K562 (cell line): ENCODE data around the gene RDH16. TPM values are rescaled to one million over a fixed set of nuclear protein-coding genes. Genes with fewer than 3 reads are reported as not detected.

Source experiments
- BMI1 ChIP-seq: fragments of 150-350 bp; IDR thresholded peaks from 2 replicates; pipeline ENCODE4 v1.6.1; 2014; ENCODE audit warnings: low read length
- CHCHD3 ChIP-seq: fragments of 250-450 bp; sonication (Bioruptor Pico); IDR thresholded peaks from 2 replicates; pipeline ENCODE4 v2.1.2; 2022; ENCODE audit warnings: mild to moderate bottlenecking
- DMBX1 ChIP-seq: fragments of 250-450 bp; sonication (Bioruptor Pico); IDR thresholded peaks from 2 replicates; pipeline ENCODE4 v1.8.0; 2022; ENCODE audit warnings: inconsistent platforms, mild to moderate bottlenecking, moderate library complexity, borderline replicate concordance
- ETS2 ChIP-seq: IDR thresholded peaks from 2 replicates; pipeline ENCODE4 v1.6.1; 2016; ENCODE audit warnings: borderline replicate concordance, missing genetic modification characterization, mild to moderate bottlenecking, moderate library complexity, missing compliant biosample characterization; ENCODE audit not compliant: poor library complexity, severe bottlenecking
- GMEB1 ChIP-seq: fragments of 250-450 bp; sonication (Bioruptor Pico); IDR thresholded peaks from 2 replicates; pipeline ENCODE4 v1.4.0; 2020; ENCODE audit warnings: mild to moderate bottlenecking
- HIVEP1 ChIP-seq: fragments of 250-450 bp; sonication (Bioruptor Pico); IDR thresholded peaks from 2 replicates; pipeline ENCODE4 v1.4.0; 2020; ENCODE audit warnings: mild to moderate bottlenecking
- HNRNPK ChIP-seq: fragments of 200-400 bp; formaldehyde crosslinking; IDR thresholded peaks from one replicate; pipeline ENCODE4 v1.6.1; 2018; ENCODE audit warnings: mild to moderate bottlenecking, low read depth, low read length; ENCODE audit not compliant: poor library complexity, severe bottlenecking
- ILF3 ChIP-seq: fragments of 450-650 bp; IDR thresholded peaks from 2 replicates; pipeline ENCODE4 v1.6.1; 2018; ENCODE audit warnings: antibody characterized with exemption, mild to moderate bottlenecking, moderate library complexity, borderline replicate concordance
- KDM4B ChIP-seq, 2 experiments: fragments of 450-650 bp in 1 of 2; sonication (generic) in 1 of 2; IDR thresholded peaks; 2 replicates each; pipeline ENCODE4 v1.6.1; 2016 to 2017; ENCODE audit warnings: borderline replicate concordance in 2 of 2, antibody characterized with exemption in 1 of 2, low read depth in 1 of 2, mild to moderate bottlenecking in 1 of 2
- MLLT1 ChIP-seq, 2 experiments: fragments of 450-650 bp; IDR thresholded peaks; 2 replicates each; pipeline ENCODE4 v1.6.1; 2016
- PHF8 ChIP-seq: fragments of 200-600 bp; sonication (generic); IDR thresholded peaks from 2 replicates; pipeline ENCODE4 v1.6.1; 2012; ENCODE audit warnings: mixed run types, mild to moderate bottlenecking, inconsistent platforms, low read length, moderate library complexity, borderline replicate concordance
- PTRF ChIP-seq: fragments of 450-650 bp; IDR thresholded peaks from 2 replicates; pipeline ENCODE4 v1.6.1; 2016; ENCODE audit warnings: mild to moderate bottlenecking, missing genetic modification characterization, missing compliant biosample characterization
- TAL1 ChIP-seq: fragments of 450-650 bp; IDR thresholded peaks from 2 replicates; pipeline ENCODE4 v1.6.1; 2016; ENCODE audit warnings: mild to moderate bottlenecking
- THAP7 ChIP-seq: fragments of 250-450 bp; sonication (Bioruptor Pico); IDR thresholded peaks from 2 replicates; pipeline ENCODE4 v1.5.0; 2021
- VEZF1 ChIP-seq: fragments of 200-800 bp; sonication (Bioruptor generic); IDR thresholded peaks from 2 replicates; pipeline ENCODE4 v1.6.1; 2017; ENCODE audit warnings: missing genetic modification characterization, missing compliant biosample characterization
- ZBTB11 ChIP-seq, 3 experiments: fragments of 200-800 bp in 1 of 3; fragments of 250-450 bp in 1 of 3; fragments of 450-650 bp in 1 of 3; sonication (Bioruptor Pico) in 1 of 3; sonication (Bioruptor generic) in 1 of 3; formaldehyde crosslinking in 1 of 3; IDR thresholded peaks; 2 replicates each; pipeline versions ENCODE4 v1.6.1 to v1.8.0; 2016 to 2022; ENCODE audit warnings: mild to moderate bottlenecking in 2 of 3, missing genetic modification characterization in 2 of 3, missing compliant biosample characterization in 1 of 3, moderate library complexity in 1 of 3
- ZNF197 ChIP-seq: fragments of 200-800 bp; sonication (Bioruptor generic); IDR thresholded peaks from 2 replicates; pipeline ENCODE4 v1.6.1; 2016; ENCODE audit warnings: low read depth, missing genetic modification characterization, missing compliant biosample characterization
- ZNF274 ChIP-seq: IDR thresholded peaks from 2 replicates; pipeline ENCODE4 v1.6.1; 2011; ENCODE audit warnings: low read depth, mild to moderate bottlenecking, low read length, moderate library complexity, borderline replicate concordance
- ZNF583 ChIP-seq: fragments of 250-450 bp; sonication (Bioruptor Pico); IDR thresholded peaks from 2 replicates; pipeline ENCODE4 v1.4.0; 2020
- ZNF764 ChIP-seq: fragments of 250-450 bp; sonication (Bioruptor Pico); IDR thresholded peaks from 2 replicates; pipeline ENCODE4 v1.4.0; 2020; ENCODE audit warnings: low read depth, mild to moderate bottlenecking, moderate library complexity
- polyA plus RNA-seq, 8 experiments: library from polyadenylated mRNA; depleted of rRNA in 4 of 8; stranded (reverse) in 5 of 8; unstranded in 3 of 8; fragments of >200 nt; fragmentation: Nextera tagmentation in 2 of 8; fragmentation: Illumina TruSeq in 1 of 8; extraction: Ambion mirVana in 2 of 8; extraction: Trizol in 1 of 8; gene quantifications; 2 replicates each; pipeline versions ENCODE4 v1.2.1 to v1.2.3, GENCODE V29; 2011 to 2014; ENCODE audit warnings: inconsistent platforms in 1 of 8, missing spikeins in 1 of 8
- total RNA-seq, 7 experiments: library from RNA; depleted of rRNA in 6 of 7; stranded (reverse); fragments of >200 nt in 6 of 7; fragmentation: Illumina TruSeq in 2 of 7; extraction: Trizol in 2 of 7; gene quantifications; 2 replicates each; pipeline versions ENCODE4 v1.2.1 to v1.2.3, GENCODE V29; 2011 to 2021; ENCODE audit warnings: low replicate concordance in 1 of 7

RDH16 gene
- total and polyA plus RNA-seq, 9 of the 15 experiments (the other 6 are each of a cell fraction or from before 2014, with no cell fraction given), result 0.11 to 0.52 (median 0.22) TPM; not detected in 1

GRCh38 chr12:57001448-57001906 lies 44.1 kb upstream of the RDH16 start (continued):
- TF ChIP-seq THAP7 (CRISPR knock-in tag) (no peak), BMI1 (no peak), ZNF583 (no peak), PHF8 (no peak), HNRNPK (no peak), ETS2 (no peak), HIVEP1 (CRISPR knock-in tag) (no peak), DMBX1 (CRISPR knock-in tag) (no peak), ZNF764 (CRISPR knock-in tag) (no peak), CHCHD3 (CRISPR knock-in tag) (no peak), TAL1 (no peak), MLLT1 (IDR thresholded peaks at IDR 0.05) (no peak), VEZF1 (CRISPR knock-in tag) (no peak), ZBTB11 (CRISPR knock-in tag; IDR thresholded peaks at IDR 0.05) (no peak), ZNF274 (no peak), KDM4B (IDR thresholded peaks at IDR 0.05; ENCODE audit: borderline replicate concordance in 2 of 2, low read depth in 1 of 2) (no peak), ILF3 (no peak), PTRF (tag) (no peak), GMEB1 (no peak), ZNF197 (CRISPR knock-in tag) (no peak)
